Neural cell (in vitro differentiated cells): ENCODE results near the gene SPRY4. TPM values are rescaled to one million over a fixed set of nuclear protein-coding genes. Genes with fewer than 3 reads are reported as not detected.

Experiments used
- H2AFZ ChIP-seq: fragments of 200-600, 300-800 bp; sonication (generic), shearing (Covaris generic); 2 replicates; pipeline ENCODE4 v1.6.0; 2014; ENCODE audit warnings: low read depth, mild to moderate bottlenecking, antibody characterized with exemption, low read length, moderate library complexity
- H3F3A ChIP-seq: fragments of 200-600 bp; shearing (Covaris generic); 2 replicates; pipeline ENCODE4 v1.6.1; 2016; ENCODE audit warnings: mild to moderate bottlenecking, moderate library complexity, mixed read lengths, antibody characterized with exemption, low read length; ENCODE audit not compliant: insufficient read depth, poor library complexity, severe bottlenecking
- H3K27ac ChIP-seq: fragments of 200-600, 300-800 bp; sonication (generic), shearing (Covaris generic); 2 replicates; pipeline ENCODE4 v1.5.1; 2014; ENCODE audit warnings: mild to moderate bottlenecking, low read length, moderate library complexity
- H3K27me3 ChIP-seq: fragments of 300-800, 200-600 bp; sonication (generic), shearing (Covaris generic); 2 replicates; pipeline ENCODE4 v1.6.0; 2014; ENCODE audit warnings: mild to moderate bottlenecking, low read depth, low read length, moderate library complexity; ENCODE audit not compliant: insufficient read depth
- H3K36me3 ChIP-seq: fragments of 300-800, 200-600 bp; sonication (generic), shearing (Covaris generic); 2 replicates; pipeline ENCODE4 v1.5.1; 2014; ENCODE audit warnings: mild to moderate bottlenecking, antibody characterized with exemption, low read length, moderate library complexity; ENCODE audit not compliant: insufficient read depth
- H3K4me2 ChIP-seq: fragments of 300-800, 200-600 bp; sonication (generic), shearing (Covaris generic); 2 replicates; pipeline ENCODE4 v1.6.0; 2014; ENCODE audit warnings: mild to moderate bottlenecking, low read length
- H3K4me3 ChIP-seq: fragments of 300-800, 200-600 bp; sonication (generic), shearing (Covaris generic); 2 replicates; pipeline ENCODE4 v1.5.1; 2014; ENCODE audit warnings: mild to moderate bottlenecking, low read length, moderate library complexity
- H3K79me2 ChIP-seq: fragments of 200-600 bp; shearing (Covaris generic); replicated peaks from 2 replicates; pipeline ENCODE4 v1.6.0; 2014; ENCODE audit warnings: mild to moderate bottlenecking, low read length, moderate library complexity; ENCODE audit not compliant: insufficient read depth
- H3K9ac ChIP-seq: fragments of 300-800, 200-600 bp; sonication (generic), shearing (Covaris generic); 2 replicates; pipeline ENCODE4 v1.6.1; 2016; ENCODE audit warnings: mild to moderate bottlenecking, low read length, mixed read lengths
- H3K9me2 ChIP-seq: fragments of 200-600 bp; shearing (Covaris generic); 2 replicates; pipeline ENCODE4 v1.6.1; 2016; ENCODE audit warnings: mild to moderate bottlenecking, low read length, mixed read lengths; ENCODE audit not compliant: insufficient read depth
- H3K9me3 ChIP-seq: fragments of 200-600, 300-800 bp; sonication (generic), shearing (Covaris generic); 2 replicates; pipeline ENCODE4 v1.6.1; 2016; ENCODE audit warnings: mild to moderate bottlenecking, mixed run types, low read length, moderate library complexity, mixed read lengths
- H4K20me1 ChIP-seq: fragments of 200-600 bp; shearing (Covaris generic); 2 replicates; pipeline ENCODE4 v1.6.1; 2016; ENCODE audit warnings: mild to moderate bottlenecking, mixed run types; ENCODE audit not compliant: insufficient read depth
- CTCF ChIP-seq: fragments of 450-650 bp; IDR thresholded peaks from 2 replicates; pipeline ENCODE4 v1.5.1; 2014; ENCODE audit warnings: antibody characterized with exemption, mild to moderate bottlenecking, moderate library complexity; ENCODE audit not compliant: poor library complexity, severe bottlenecking
- EP300 ChIP-seq: fragments of 450-650 bp; conservative IDR thresholded peaks from 2 replicates; pipeline ENCODE4 v1.6.1; 2014; ENCODE audit warnings: antibody characterized with exemption, mild to moderate bottlenecking, moderate library complexity; ENCODE audit not compliant: poor library complexity, severe bottlenecking
- EZH2 ChIP-seq: fragments of 200-600, 300-800 bp; shearing (Covaris generic), sonication (generic); IDR thresholded peaks from 2 replicates; pipeline ENCODE4 v1.6.1; 2014; ENCODE audit warnings: antibody characterized with exemption, low read length, borderline replicate concordance, mild to moderate bottlenecking; ENCODE audit not compliant: insufficient read depth, poor library complexity, severe bottlenecking
- MXI1 ChIP-seq: fragments of 450-650 bp; conservative IDR thresholded peaks from 2 replicates; pipeline ENCODE4 v1.6.1; 2014; ENCODE audit warnings: antibody characterized with exemption, mild to moderate bottlenecking; ENCODE audit not compliant: poor library complexity, severe bottlenecking
- POLR2AphosphoS5 ChIP-seq: IDR thresholded peaks from 2 replicates; pipeline ENCODE4 v1.6.1; 2012
- RAD21 ChIP-seq: fragments of 450-650 bp; conservative IDR thresholded peaks from 2 replicates; pipeline ENCODE4 v1.6.1; 2014; ENCODE audit warnings: antibody characterized with exemption, mild to moderate bottlenecking, moderate library complexity
- REST ChIP-seq: IDR thresholded peaks from 2 replicates; pipeline ENCODE4 v1.6.1; 2012; ENCODE audit warnings: borderline replicate concordance
- SMC3 ChIP-seq: fragments of 450-650 bp; conservative IDR thresholded peaks from 2 replicates; pipeline ENCODE4 v1.6.1; 2014; ENCODE audit warnings: antibody characterized with exemption, mild to moderate bottlenecking, moderate library complexity; ENCODE audit not compliant: poor library complexity
- TAF1 ChIP-seq: IDR thresholded peaks from 2 replicates; pipeline ENCODE4 v1.6.1; 2012; ENCODE audit warnings: low read depth
- polyA plus RNA-seq: library from polyadenylated mRNA; depleted of rRNA; stranded (reverse); fragments of >200 nt; gene quantifications from 2 replicates; pipeline ENCODE4 v1.2.3, GENCODE V29; 2014

SPRY4 gene
- polyA plus RNA-seq, 1 donor from 2014 or later: 0.47 TPM

GRCh38 chr5:142312399-142312798, 12.4 kb downstream of the SPRY4 start:
- H3K27ac ChIP-seq: no peak overlapping the region
- TF ChIP-seq CTCF (no peak), SMC3 (no peak), POLR2AphosphoS5 (no peak), REST (no peak), RAD21 (no peak), MXI1 (no peak), EP300 (no peak), TAF1 (no peak), EZH2 (no peak)
- H3K9me2 ChIP-seq: no peaks in the 10 kb centered on the region
- H3K9me3 ChIP-seq: no peaks in the 10 kb centered on the region
- no peak overlapping the region for H3K9ac ChIP-seq
- H2AFZ ChIP-seq: no peak overlapping the region
- H3K27me3 ChIP-seq: peaks cover 10% of the 10 kb centered on the region
- H3F3A ChIP-seq: no peaks in the 10 kb centered on the region
- H3K79me2 ChIP-seq: no peaks in the 10 kb centered on the region
- no peak overlapping the region for H3K4me2 ChIP-seq
- H4K20me1 ChIP-seq: no peaks in the 10 kb centered on the region
- H3K36me3 ChIP-seq: no peaks in the 10 kb centered on the region
- no peak overlapping the region for H3K4me3 ChIP-seq

GRCh38 chr5:142311725-142312124, 13.1 kb downstream of the SPRY4 start:
- Histone ChIP-seq H3K27me3 (peaks cover 3% of the 10 kb centered on the region), H3K4me2 (no peak overlapping the region), H3K27ac (no peak overlapping the region), H3K79me2 (no peaks in the 10 kb centered on the region), H3K9ac (no peak overlapping the region), H3F3A (no peaks in the 10 kb centered on the region), H3K36me3 (no peaks in the 10 kb centered on the region), H3K9me3 (no peaks in the 10 kb centered on the region), H2AFZ (no peak overlapping the region), H4K20me1 (no peaks in the 10 kb centered on the region), H3K9me2 (no peaks in the 10 kb centered on the region), H3K4me3 (no peak overlapping the region)
- TF ChIP-seq TAF1 (no peak), CTCF (no peak)
